Neuron (in vitro differentiated cells): Measurements from ENCODE around the gene QTRT2.

Source experiments
- H2AFZ ChIP-seq: one replicate; pipeline ENCODE4 v1.6.1; 2013; ENCODE audit warnings: low read depth, mild to moderate bottlenecking, inconsistent platforms, low read length, moderate library complexity
- H3K27me3 ChIP-seq: one replicate; pipeline ENCODE4 v1.6.1; 2013; ENCODE audit warnings: low read length; ENCODE audit not compliant: insufficient read depth
- H3K36me3 ChIP-seq: one replicate; pipeline ENCODE4 v1.6.1; 2013; ENCODE audit warnings: low read length; ENCODE audit not compliant: insufficient read depth
- H3K4me1 ChIP-seq: one replicate; pipeline ENCODE4 v1.6.1; 2013; ENCODE audit warnings: low read length; ENCODE audit not compliant: insufficient read depth
- H3K4me3 ChIP-seq: 2 replicates; pipeline ENCODE4 v1.5.1; 2013; ENCODE audit warnings: mild to moderate bottlenecking, low read length, moderate library complexity
- H3K9me3 ChIP-seq: one replicate; pipeline ENCODE4 v1.6.1; 2013; ENCODE audit warnings: low read length

The QTRT2 gene

DNA sequence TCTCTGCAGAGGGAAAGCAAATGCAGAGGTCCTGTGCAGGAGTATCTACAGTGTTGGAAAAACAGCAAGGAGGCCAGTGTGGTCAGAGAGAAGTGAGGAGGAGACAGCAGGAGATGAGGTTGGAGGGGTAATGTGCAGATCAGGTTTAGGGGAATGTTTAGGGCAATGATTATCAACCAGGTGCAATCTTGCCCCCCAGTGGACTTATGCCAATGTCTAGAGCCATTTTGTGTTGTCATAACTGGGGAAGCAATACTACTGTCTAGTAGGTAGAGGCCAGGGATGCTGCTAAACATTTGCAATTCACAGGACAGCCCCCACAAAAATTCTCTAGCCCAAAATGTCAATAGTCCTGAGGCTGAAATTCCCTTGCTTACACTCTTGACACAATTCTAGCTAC, 13.3 kb upstream of the QTRT2 start:
- no peaks in the 10 kb centered on the region for H3K36me3 ChIP-seq

DNA sequence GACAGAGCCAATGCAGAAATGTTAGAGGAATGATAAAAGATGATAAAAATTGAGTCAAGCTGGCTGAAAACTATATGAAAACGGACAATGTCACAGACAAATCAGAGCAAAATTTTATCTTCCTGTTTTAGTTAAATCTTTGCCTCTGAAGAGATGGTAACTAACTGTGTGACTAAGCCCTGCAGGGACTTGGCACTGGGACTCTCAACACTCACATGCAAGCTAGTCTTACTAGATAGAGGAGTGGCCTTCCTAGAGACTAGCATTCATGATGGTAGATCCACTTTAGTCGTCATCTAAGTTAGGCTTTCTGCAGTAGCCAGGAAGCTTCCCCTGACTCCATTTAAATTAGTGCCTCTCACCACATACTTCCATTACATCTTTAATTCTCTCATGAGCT, 4.3 kb upstream of the QTRT2 start:
- Histone ChIP-seq H3K9me3 (no peaks in the 10 kb centered on the region), H3K36me3 (no peaks in the 10 kb centered on the region), H3K27me3 (no peaks in the 10 kb centered on the region), H3K4me3 (no peak overlapping the region), H2AFZ (no peak overlapping the region), H3K4me1 (peaks cover 6% of the 10 kb centered on the region)

More for the DNA sequence above, 13.3 kb upstream of the QTRT2 start:
- Histone ChIP-seq H2AFZ (no peak overlapping the region), H3K4me1 (no peaks in the 10 kb centered on the region), H3K4me3 (no peak overlapping the region), H3K27me3 (no peaks in the 10 kb centered on the region), H3K9me3 (peaks cover 2% of the 10 kb centered on the region)

- H2AFZ ChIP-seq = peak overlapping the region; percentile 43
- no peaks in the 10 kb centered on the region for H3K27me3 ChIP-seq
- H3K36me3 ChIP-seq = no peaks in the 10 kb centered on the region
- peaks cover 18% of the 10 kb centered on the region for H3K4me1 ChIP-seq
- no peaks in the 10 kb centered on the region for H3K9me3 ChIP-seq
- H3K4me3 ChIP-seq = peak overlapping the region; percentile 62
Measured at GRCh38 chr3:114057011-114057347, 442 bp downstream of the QTRT2 start.

GRCh38 chr3:114058646-114059045, 2.1 kb downstream of the QTRT2 start:
- Histone ChIP-seq H3K36me3 (no peaks in the 10 kb centered on the region), H2AFZ (no peak overlapping the region), H3K9me3 (no peaks in the 10 kb centered on the region)

GRCh38 chr3:114060906-114061655, 4.5 kb downstream of the QTRT2 start:
- no peaks in the 10 kb centered on the region for H3K27me3 ChIP-seq
- H3K4me3 ChIP-seq = no peak overlapping the region

More at GRCh38 chr3:114058646-114059045, 2.1 kb downstream of the QTRT2 start:
- H3K27me3 ChIP-seq = no peaks in the 10 kb centered on the region
- H3K4me1 ChIP-seq = peaks cover 18% of the 10 kb centered on the region
- H3K4me3 ChIP-seq = no peak overlapping the region

DNA sequence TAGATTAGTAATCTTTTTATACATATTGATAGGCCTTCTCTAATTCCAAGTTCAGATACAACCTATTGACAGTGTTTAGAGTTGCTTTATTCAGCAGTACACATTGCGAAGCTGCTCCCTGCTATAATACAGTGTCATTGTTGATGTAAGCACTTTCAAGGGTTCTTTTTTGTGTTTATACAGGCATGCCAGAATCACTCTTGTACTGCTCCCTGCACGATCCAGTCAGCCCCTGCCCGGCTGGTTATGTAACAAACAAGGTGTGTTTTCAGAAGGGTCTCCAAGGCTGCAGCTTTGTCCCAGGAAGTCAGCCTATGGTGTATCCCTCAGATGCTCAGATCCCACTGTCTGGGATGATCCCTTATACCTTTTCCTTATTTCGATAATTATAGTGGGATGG, 11.3 kb downstream of the QTRT2 start:
- Histone ChIP-seq H2AFZ (no peak overlapping the region), H3K9me3 (no peaks in the 10 kb centered on the region), H3K36me3 (peaks cover 56% of the 10 kb centered on the region), H3K4me1 (no peaks in the 10 kb centered on the region), H3K4me3 (no peak overlapping the region), H3K27me3 (no peaks in the 10 kb centered on the region)

More at GRCh38 chr3:114060906-114061655, 4.5 kb downstream of the QTRT2 start:
- Histone ChIP-seq H3K4me1 (peaks cover 12% of the 10 kb centered on the region), H3K9me3 (no peaks in the 10 kb centered on the region), H2AFZ (no peak overlapping the region), H3K36me3 (peaks cover 12% of the 10 kb centered on the region)

DNA sequence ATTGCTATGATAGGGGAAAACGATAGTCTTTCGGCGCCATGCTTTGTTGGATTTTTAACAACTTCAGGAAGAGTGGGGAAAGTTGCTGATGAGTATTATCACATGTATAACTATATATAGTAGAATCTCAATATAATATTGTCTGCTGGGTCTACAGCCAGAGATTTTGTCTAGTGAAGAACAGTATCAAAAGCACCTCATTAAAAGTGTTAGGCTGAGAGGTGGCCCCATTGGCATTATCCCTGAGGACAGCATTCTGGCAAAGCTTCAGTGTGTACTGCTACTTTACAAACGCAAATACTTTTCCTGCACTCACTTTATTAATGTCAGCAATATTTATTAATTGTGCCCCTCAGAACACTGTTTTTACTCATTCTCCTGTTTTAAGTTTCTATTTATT, 11.8 kb downstream of the QTRT2 start:
- no peaks in the 10 kb centered on the region for H3K27me3 ChIP-seq
- H3K9me3 ChIP-seq = no peaks in the 10 kb centered on the region
- H3K4me3 ChIP-seq = no peak overlapping the region
- no peak overlapping the region for H2AFZ ChIP-seq
- H3K36me3 ChIP-seq = peaks cover 60% of the 10 kb centered on the region
- H3K4me1 ChIP-seq = no peaks in the 10 kb centered on the region

GRCh38 chr3:114071786-114072185, 15.2 kb downstream of the QTRT2 start:
- Histone ChIP-seq H3K27me3 (no peaks in the 10 kb centered on the region), H3K9me3 (no peaks in the 10 kb centered on the region), H3K4me1 (no peaks in the 10 kb centered on the region), H3K36me3 (peaks cover 79% of the 10 kb centered on the region), H3K4me3 (no peak overlapping the region), H2AFZ (no peak overlapping the region)

GRCh38 chr3:114076711-114077110, 20.2 kb downstream of the QTRT2 start:
- Histone ChIP-seq H3K9me3 (no peaks in the 10 kb centered on the region), H2AFZ (no peak overlapping the region), H3K4me1 (no peaks in the 10 kb centered on the region), H3K27me3 (no peaks in the 10 kb centered on the region), H3K4me3 (no peak overlapping the region), H3K36me3 (peaks cover 85% of the 10 kb centered on the region)

GRCh38 chr3:114078126-114078525, 21.6 kb downstream of the QTRT2 start:
- no peaks in the 10 kb centered on the region for H3K27me3 ChIP-seq
- H2AFZ ChIP-seq = no peak overlapping the region
- H3K36me3 ChIP-seq = peaks cover 85% of the 10 kb centered on the region
- no peak overlapping the region for H3K4me3 ChIP-seq
- no peaks in the 10 kb centered on the region for H3K4me1 ChIP-seq
- H3K9me3 ChIP-seq = no peaks in the 10 kb centered on the region

DNA sequence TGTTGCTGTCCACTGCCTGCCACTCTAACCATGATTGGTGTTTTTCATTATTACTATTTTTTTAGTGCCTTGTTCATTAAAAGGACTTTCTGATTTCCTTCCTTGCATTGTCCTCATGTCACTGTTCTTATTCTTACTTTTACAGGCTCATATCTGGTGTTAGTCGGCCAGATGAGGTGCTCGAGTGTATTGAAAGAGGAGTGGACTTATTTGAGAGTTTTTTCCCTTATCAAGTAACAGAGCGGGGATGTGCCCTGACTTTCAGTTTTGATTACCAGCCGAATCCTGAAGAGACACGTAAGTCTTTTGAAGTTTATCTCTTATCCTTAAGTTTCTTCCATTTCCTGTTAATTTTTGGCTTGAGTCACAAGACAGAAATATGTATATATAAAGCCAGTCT, 23.2 kb downstream of the QTRT2 start:
- Histone ChIP-seq H3K36me3 (peaks cover 81% of the 10 kb centered on the region), H3K27me3 (no peaks in the 10 kb centered on the region), H2AFZ (no peak overlapping the region), H3K4me3 (no peak overlapping the region), H3K9me3 (no peaks in the 10 kb centered on the region), H3K4me1 (no peaks in the 10 kb centered on the region)

- no peaks in the 10 kb centered on the region for H3K27me3 ChIP-seq
- H3K4me1 ChIP-seq = no peaks in the 10 kb centered on the region
- H3K4me3 ChIP-seq = no peak overlapping the region
- no peaks in the 10 kb centered on the region for H3K9me3 ChIP-seq
- H3K36me3 ChIP-seq = peaks cover 81% of the 10 kb centered on the region
- H2AFZ ChIP-seq = no peak overlapping the region
Measured at GRCh38 chr3:114080201-114080600, 23.7 kb downstream of the QTRT2 start.

DNA sequence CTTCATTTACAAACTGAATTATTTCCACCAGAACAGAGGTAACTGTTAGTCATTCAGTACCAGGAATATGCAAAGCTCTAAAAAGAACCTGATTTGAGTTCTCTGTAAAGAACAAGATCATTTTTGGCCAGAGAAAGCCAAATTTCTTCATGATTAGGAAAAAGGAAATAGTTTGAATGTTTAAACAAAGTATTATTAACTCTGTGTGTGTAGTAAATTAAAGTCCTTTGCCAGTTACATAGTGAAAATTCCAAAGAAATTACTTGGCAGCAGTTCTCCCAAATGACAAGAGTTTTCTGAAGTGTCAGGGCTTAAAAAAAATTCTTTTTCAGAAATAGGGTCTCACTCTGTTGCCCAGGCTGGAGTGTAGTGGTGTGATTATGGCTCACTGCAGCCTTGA, 24.5 kb downstream of the QTRT2 start:
- peaks cover 2% of the 10 kb centered on the region for H3K9me3 ChIP-seq
- no peak overlapping the region for H2AFZ ChIP-seq
- H3K36me3 ChIP-seq = peaks cover 79% of the 10 kb centered on the region

DNA sequence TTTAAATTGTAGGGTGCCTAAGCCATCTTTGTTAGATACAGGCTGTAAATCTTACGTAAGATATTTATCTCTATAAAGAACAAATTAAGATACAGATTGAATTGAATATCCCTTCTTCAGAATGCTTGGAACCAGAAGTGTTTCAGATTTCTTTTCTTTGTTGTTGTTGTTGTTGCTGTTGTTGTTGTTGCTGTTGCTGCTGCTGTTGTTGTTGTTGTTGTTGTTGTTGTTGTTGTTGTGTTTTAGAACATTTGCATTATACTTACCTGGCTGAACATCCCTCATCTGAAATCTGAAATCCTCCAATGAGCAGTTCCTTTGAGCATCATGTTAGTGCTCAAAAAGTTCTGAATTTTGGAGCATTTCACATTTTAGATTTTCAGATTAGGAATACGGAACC, 26.6 kb downstream of the QTRT2 start:
- Histone ChIP-seq H2AFZ (no peak overlapping the region), H3K27me3 (no peaks in the 10 kb centered on the region), H3K36me3 (peaks cover 70% of the 10 kb centered on the region), H3K4me1 (no peaks in the 10 kb centered on the region), H3K4me3 (no peak overlapping the region), H3K9me3 (peaks cover 5% of the 10 kb centered on the region)

More for the DNA sequence above, 24.5 kb downstream of the QTRT2 start:
- no peak overlapping the region for H3K4me3 ChIP-seq
- H3K4me1 ChIP-seq = no peaks in the 10 kb centered on the region
- no peaks in the 10 kb centered on the region for H3K27me3 ChIP-seq
